GM13977 (cell line): ENCODE results near the gene RNF225.

Experiments used
- DNase-seq: peaks from one replicate; pipeline ENCODE4 v3.0.0; 2012; ENCODE audit warnings: low spot score
- CTCF ChIP-seq: IDR thresholded peaks from 2 replicates; pipeline ENCODE4 v1.5.1; 2012; ENCODE audit warnings: mild to moderate bottlenecking, control low read depth; ENCODE audit not compliant: insufficient read depth; ENCODE audit errors: extremely low read depth, missing control alignments
- in situ Hi-C: fragments of 300-500 bp; cut with MboI; formaldehyde crosslinking; loops from one replicate; pipeline ENCODE4 v1.12.0; 2022; ENCODE audit warnings: low sequenced_read_pairs, low pct_unique_long_range_greater_than_20kb, mixed read lengths, inconsistent platforms; ENCODE audit not compliant: unreplicated experiment

RNF225 gene

GRCh38 chr19:58354478-58355030, 40.9 kb upstream of the RNF225 start:
- no peak for TF ChIP-seq CTCF
- in situ Hi-C loops: no loop called here
- no peak for DNase-seq

- DNase-seq: no peak
- in situ Hi-C loops: no loop called here
- no peak for TF ChIP-seq CTCF
Measured at GRCh38 chr19:58355215-58355796, 40.1 kb upstream of the RNF225 start.

GRCh38 chr19:58355908-58356765, 39.3 kb upstream of the RNF225 start:
- in situ Hi-C loops: no loop called here
- no peak for TF ChIP-seq CTCF
- DNase-seq: peak; percentile 63

- in situ Hi-C loops: no loop called here
- TF ChIP-seq CTCF: no peak
- no peak for DNase-seq
Measured at GRCh38 chr19:58356766-58357480, 38.5 kb upstream of the RNF225 start.

GRCh38 chr19:58357481-58358145, 37.8 kb upstream of the RNF225 start:
- no peak for DNase-seq
- TF ChIP-seq CTCF: no peak
- in situ Hi-C loops: no loop called here

GRCh38 chr19:58361900-58362271, 33.6 kb upstream of the RNF225 start:
- no peak for TF ChIP-seq CTCF

More at GRCh38 chr19:58361900-58362271, 33.6 kb upstream of the RNF225 start:
- DNase-seq: peak; percentile 70
- in situ Hi-C loops: no loop called here
